NCI-H187 (cell line): ENCODE results near the gene PKP3.
"Not testable (repeated sequence)": the region's sequence is repeated elsewhere in the genome, so short reads cannot be mapped to it uniquely, and the experiment has no call there.

ENCODE experiments used
- DNase-seq, 2 experiments: peaks; one replicate each; lab custom pipeline; 2025; lab: John Stamatoyannopoulos, UW

PKP3 gene

GRCh38 chr11:362642-363442 is 31.2 kb upstream of the PKP3 start:
- DNase-seq = no peak

DNA sequence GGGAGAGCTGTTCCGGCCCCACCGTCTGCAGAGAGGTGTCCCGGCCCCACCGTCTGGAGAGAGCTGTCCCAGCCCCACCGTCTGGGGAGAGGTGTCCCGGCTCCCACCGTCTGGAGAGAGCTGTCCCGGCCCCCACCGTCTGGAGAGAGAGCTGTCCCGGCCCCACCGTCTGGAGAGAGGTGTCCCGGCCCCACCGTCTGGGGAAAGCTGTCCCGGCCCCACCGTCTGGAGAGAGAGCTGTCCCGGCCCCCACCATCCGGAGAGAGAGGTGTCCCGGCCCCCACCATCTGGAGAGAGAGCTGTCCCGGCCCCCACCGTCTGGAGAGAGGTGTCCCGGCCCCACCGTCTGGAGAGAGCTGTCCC is 30.6 kb upstream of the PKP3 start:
- DNase-seq = not testable (repeated sequence)

- DNase-seq = peak; percentile 12 to 34
Observed at GRCh38 chr11:363948-364761, 29.9 kb upstream of the PKP3 start.

DNA sequence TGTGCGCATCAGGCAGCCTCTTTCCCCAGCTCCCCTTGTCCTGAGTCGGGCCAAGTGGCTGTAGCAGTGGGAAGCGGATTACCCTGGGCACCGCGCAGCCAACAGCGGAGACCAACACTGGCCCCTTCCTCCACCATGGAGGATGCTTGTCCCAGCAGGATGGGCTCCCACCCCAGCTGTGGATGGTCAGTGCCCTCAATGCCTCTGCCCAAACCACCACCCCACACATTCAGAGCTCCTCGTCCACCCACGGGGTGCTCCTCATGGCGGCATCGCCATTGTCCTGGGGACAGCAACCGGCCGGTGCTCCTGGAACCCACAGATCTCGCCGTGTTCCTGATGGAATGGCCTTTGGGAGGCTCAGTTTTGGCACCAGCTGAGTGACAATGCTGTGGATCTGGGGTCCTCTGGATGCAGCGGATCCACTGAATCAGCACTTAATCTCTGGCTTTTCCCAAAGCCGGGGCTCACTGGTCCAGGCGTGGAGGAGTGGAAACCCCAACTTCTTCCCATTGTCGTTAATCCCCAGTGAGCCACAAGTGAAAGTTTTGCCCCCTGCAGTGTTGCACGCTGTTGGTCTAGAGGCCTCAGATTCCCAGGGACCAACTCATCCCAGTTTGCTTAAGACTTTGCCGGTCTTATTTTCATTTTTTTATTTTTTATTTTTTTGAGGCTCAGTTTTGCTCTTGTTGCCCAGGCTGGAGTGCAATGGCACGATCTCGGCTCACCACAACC is 28.9 kb upstream of the PKP3 start:
- no peak for DNase-seq

- no peak for DNase-seq
Observed at GRCh38 chr11:365831-366230, 28.2 kb upstream of the PKP3 start.

GRCh38 chr11:367956-368413 is 26.0 kb upstream of the PKP3 start:
- DNase-seq = no peak

DNA sequence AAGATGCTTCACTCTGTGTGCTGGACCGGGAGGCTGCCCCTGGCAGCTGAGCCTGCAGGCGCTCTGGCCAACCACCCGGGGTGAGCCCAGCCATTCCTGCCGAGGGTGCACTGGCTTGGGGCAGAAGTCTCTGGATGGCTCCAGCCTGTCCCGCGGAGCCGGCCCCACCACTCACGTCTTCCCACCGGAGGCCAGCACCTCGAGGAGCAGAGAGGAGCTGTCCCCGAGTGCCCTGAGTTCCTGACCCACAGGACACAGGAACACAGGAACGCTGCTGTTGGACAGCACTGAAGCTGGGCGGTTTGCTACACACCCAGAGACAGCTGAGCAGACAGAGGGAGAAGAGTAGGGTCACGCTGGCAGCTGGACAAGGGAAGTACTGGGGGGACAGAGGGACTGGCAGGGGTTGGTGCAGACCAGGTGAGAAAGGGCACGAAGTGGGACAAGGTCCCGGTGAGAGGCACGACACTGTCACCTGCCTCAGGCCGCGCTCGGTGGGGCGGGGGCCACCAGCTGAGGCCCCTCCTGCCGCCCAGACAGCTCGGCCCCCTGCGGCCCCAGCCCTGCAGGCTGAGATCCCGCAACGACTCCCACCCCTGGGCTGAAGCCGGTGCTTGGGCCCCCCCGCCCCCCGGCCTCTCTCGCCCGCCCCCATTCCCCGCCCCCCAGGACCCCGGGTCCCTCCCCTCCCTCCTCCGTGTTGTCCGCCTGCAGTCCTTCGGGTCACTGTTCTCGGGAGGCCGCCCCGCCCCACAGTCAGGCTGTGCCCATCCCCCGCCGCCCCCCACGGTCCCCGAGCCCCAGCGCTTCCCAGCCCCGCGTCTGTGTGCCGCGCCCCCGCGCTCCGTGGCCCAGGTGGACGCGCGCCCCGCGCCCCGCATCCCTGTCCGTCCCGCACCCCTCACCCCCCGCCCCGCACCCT is 25.3 kb upstream of the PKP3 start:
- no peak for DNase-seq

DNA sequence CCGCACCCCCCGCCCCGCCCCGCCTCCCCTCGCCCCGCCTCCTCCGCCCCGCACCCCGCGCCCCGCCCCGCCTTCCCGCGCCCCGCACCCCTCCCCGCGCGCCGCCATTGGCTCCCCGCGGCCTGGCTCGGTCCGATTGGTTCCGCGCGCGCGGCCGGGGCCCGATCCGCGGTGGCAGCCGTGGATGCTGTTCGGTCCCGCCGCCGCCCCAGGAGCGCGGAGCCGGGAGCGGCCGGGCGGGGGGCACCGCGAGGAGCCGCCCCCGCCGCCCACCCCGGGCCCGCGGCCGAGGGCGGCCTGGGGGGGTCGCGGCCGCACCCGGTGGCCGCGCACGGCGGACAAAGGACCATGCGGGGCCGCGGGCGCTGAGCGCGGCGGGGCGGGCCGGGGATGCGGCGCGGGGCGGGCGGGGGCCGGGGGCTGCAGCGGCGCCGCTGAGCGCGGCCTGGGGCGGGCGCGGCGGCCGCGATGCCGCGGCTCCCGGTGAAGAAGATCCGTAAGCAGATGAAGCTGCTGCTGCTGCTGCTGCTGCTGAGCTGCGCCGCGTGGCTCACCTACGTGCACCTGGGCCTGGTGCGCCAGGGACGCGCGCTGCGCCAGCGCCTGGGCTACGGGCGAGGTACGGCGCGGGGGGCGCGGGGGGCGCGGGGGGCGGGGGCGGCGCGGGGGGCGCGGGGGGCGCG is 24.5 kb upstream of the PKP3 start, which contains the start of gene B4GALNT4:
B4GALNT4 (plus strand) TSS at position 164 of the 683 bp plus-strand sequence; CDS start at position 469, 305 bp downstream.
- peak in 1 of 2 experiments; percentile 41 for DNase-seq

- no peak for DNase-seq
Observed at GRCh38 chr11:370070-370941, 23.7 kb upstream of the PKP3 start.

DNA sequence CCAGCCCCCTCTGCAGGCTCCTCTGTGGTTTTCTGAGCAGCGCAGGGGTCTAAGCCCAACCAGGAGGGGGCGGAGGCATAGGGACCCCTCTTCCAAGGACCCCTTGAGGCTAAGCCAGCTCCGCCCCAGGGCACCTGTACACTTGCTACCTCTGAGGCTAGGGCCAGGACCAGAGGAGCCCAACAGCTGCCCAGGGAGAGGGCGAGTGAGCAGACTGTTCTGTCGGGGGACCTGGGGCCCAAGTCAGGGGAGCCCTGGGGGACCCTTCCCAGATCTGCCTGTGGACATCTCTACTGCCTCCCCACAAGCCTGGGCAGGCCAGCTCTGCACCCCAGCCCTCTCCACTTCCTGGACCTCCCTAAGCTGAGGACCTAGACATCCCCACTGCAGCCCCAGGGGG is 23.0 kb upstream of the PKP3 start:
- no peak for DNase-seq

DNA sequence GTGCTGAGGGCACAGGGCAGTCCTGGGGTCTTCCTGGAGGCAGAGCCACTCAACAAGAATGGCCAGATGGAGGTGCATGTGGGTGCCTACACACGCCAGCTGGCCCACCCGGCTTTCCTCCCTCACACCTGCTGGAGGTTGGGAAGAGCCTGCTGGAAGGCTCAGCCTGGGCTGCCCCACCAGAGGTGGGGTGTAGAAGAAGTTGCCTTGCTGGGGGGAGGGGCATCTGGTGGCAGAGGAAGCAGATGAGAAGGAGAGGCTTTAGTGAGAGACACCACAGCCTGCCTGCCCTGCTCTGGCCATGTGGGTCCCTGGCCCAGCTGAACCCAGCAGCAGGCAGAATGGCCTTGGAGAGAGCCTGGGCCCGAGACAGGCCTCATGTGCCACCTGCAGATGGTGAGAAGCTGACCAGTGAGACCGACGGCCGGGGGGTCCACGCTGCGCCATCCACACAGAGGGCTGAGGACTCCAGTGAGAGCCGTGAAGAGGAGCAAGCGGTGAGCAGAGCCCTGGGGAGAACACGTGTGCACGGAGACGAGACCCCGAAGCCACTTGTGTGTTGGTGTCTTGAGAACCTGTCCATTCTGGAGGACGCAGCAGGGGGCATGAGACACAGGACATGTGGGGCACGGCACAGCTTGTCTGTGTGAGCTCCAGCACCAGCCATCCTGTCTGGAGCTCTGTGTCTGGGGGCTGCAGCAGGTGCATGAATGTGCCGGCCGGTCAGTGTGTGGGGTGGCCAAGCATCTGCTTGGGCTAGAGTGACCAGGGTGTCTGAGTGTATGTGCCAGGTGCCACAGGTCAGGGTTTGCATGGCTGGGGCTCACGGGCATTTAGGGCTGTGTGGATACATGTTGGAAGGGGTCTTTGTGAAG is 22.1 kb upstream of the PKP3 start:
- no peak for DNase-seq

DNA sequence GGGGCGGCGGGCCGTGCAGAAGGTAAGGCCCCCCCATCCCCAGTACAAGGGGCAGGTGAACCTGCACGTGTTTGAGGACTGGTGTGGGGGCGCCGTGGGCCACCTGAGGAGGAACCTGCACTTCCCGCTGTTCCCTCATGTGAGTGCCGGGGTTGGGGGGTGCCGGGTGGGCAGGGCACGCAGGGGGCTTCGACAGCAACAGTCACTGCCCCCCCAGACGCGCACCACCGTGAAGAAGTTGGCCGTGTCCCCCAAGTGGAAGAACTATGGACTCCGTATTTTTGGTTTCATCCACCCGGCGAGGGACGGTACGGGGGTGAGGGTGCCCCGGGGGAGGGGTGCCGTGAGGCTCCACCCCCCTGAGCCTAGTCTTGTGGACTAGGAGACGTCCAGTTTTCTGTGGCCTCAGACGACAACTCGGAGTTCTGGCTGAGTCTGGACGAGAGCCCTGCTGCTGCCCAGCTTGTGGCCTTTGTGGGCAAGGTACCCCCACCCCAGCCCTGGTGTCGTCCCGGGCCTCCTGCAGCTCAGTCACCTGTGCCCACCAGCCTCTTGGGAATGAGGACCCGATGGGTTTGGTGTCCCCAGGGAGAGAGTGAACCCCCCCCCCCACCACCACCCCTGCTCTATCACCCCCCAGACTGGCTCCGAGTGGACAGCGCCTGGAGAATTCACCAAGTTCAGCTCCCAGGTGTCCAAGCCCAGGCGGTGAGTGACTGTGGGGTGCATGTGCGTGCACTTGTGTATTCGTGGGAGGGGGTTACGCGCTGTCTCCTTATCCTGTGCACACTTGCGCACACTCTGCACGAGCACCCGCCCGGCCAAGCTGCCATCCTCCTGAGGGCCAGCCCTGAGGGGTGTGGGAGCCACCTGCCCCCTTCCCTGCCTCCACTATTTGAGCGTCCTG is 20.9 kb upstream of the PKP3 start:
- no peak for DNase-seq

DNA sequence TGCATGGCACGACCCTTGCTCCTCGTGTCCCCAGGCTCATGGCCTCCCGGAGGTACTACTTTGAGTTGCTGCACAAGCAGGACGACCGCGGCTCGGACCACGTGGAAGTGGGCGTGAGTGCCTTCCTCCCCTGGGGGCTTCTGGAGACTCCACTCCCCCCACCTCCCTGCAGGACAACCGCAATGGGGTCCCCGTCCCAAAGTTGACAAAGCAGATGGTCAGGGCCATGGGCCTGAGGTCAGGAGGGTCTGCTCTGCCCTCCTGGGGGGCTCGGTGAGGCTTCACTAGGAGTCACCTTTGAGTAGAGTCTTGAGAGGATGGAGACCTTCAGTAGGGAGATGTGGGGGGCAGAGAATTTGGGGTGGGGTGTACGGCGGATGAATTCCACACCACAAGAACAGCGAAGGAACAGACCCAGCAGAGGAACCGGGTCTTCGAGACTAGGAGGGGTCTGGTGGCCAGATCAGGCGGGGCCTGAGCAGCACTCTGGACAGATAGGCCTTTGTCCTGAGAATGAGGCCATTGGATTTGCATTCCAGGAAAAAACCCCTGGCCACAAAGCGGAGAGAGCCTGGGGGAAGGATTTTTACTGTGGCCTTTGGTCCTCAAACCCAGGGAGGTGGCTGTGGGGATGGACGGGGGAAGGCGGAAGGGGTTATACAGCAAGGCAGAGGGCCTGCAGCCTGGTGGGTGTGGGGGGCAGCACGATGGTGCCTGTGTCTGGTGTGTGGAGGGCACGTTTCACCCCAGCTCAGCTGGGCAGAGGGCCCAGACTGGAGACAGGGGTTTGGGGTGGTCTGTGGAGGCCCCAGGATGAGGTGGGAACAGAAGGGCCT is 20.1 kb upstream of the PKP3 start:
- no peak for DNase-seq

DNA sequence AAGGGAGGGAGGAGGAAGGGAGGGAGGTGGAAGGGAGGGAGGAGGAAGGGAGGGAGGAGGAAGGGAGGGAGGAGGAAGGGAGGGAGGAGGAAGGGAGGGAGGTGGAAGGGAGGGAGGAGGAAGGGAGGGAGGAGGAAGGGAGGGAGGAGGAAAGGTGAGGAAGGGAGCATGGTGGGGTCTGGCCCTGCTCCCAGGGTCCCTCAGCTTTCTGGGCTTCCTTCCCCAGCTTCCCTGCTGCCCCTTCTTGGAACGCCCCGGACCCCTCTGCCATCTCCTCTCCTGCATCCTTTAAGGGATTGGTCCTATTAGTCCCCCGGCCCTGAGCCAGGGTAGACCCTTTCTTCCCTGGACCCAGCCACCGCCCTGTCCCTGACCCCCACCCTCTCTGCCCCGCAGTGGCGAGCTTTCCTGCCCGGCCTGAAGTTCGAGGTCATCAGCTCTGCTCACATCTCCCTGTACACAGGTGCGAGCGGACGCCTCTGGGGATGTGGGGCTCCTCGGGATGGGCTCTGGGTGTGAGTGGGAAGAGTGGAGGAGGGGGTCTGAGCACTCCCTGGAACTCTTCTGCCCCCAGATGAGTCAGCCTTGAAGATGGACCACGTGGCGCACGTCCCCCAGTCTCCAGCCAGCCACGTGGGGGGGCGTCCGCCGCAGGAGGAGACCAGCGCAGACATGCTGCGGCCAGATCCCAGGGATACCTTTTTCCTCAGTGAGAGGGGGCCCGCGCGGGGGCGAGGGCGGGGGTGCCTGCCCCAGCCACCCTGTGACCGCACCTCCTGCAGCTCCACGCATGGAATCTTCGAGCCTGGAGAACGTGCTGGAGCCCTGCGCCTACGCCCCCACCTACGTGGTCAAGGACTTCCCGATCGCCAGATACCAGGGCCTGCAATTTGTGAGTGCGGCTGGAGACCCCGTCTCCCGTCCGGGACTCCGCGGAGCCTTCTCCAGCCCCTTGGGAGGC is 18.7 kb upstream of the PKP3 start:
- no peak for DNase-seq

GRCh38 chr11:376531-377173 is 17.4 kb upstream of the PKP3 start:
- no peak for DNase-seq
